22Rv1 (cell line): Measurements from ENCODE around the gene ALKBH7.
A peak's percentile ranks its signal among the peaks of the same experiment; 100 is the strongest.

Experiments
- H3K27ac ChIP-seq: fragments of 450-650 bp; 2 replicates; pipeline ENCODE4 v1.5.1; 2017
- CTCF ChIP-seq: fragments of 450-650 bp; IDR thresholded peaks from 2 replicates; pipeline ENCODE4 v1.5.1; 2017; ENCODE audit warnings: mild to moderate bottlenecking
- ZFX ChIP-seq: fragments of 450-650 bp; IDR thresholded peaks from 2 replicates; pipeline ENCODE4 v1.6.1; 2017; ENCODE audit warnings: antibody characterized with exemption, borderline replicate concordance

Gene ALKBH7

GRCh38 chr19:6409346-6409745, 36.8 kb downstream of the ALKBH7 start:
- H3K27ac ChIP-seq: no peak overlapping the region
- TF ChIP-seq CTCF: no peak
- TF ChIP-seq ZFX: no peak

- TF ChIP-seq CTCF (no peak), ZFX (no peak)
- H3K27ac ChIP-seq: no peak overlapping the region
Measured at GRCh38 chr19:6412061-6412446, 39.5 kb downstream of the ALKBH7 start.

GRCh38 chr19:6412447-6413091, 40.0 kb downstream of the ALKBH7 start:
- TF ChIP-seq ZFX (no peak), CTCF (peak; percentile 85)
- H3K27ac ChIP-seq: no peak overlapping the region

- TF ChIP-seq CTCF (no peak), ZFX (no peak)
- H3K27ac ChIP-seq: no peak overlapping the region
Measured at GRCh38 chr19:6413291-6413690, 40.7 kb downstream of the ALKBH7 start.

GRCh38 chr19:6413721-6414643, 41.4 kb downstream of the ALKBH7 start:
- no peak for TF ChIP-seq ZFX
- no peak for TF ChIP-seq CTCF
- H3K27ac ChIP-seq: no peak overlapping the region

GRCh38 chr19:6414793-6415590, 42.4 kb downstream of the ALKBH7 start:
- TF ChIP-seq CTCF (no peak), ZFX (no peak)
- H3K27ac ChIP-seq: no peak overlapping the region
